AG04450 (cell line): ENCODE results near the gene SPRY1. TPM values are rescaled to one million over a fixed set of nuclear protein-coding genes. Genes with fewer than 3 reads are reported as not detected.

Experiments
- CTCF ChIA-PET: fragments of 300-600, 350-600 bp; formaldehyde crosslinking; extraction: SDS; loops from one replicate; lab custom pipeline; 2022; ENCODE audit warnings: antibody characterized with exemption, inconsistent platforms; lab: Charles Lee
- POLR2A ChIA-PET: fragments of 350-600 bp; formaldehyde crosslinking; extraction: SDS; loops from one replicate; lab custom pipeline; 2021; ENCODE audit warnings: antibody characterized with exemption, inconsistent platforms; lab: Yijun Ruan, JAX
- DNase-seq: peaks from one replicate; pipeline ENCODE4 v3.0.0-alpha.2; 2011; ENCODE audit warnings: low read depth, low spot score
- H3K27ac ChIP-seq: one replicate; pipeline ENCODE4 v1.5.1; 2012; ENCODE audit warnings: low read depth, low read length, control low read depth
- H3K27me3 ChIP-seq: one replicate; pipeline ENCODE4 v1.6.0; 2012; ENCODE audit warnings: low read length; ENCODE audit not compliant: control insufficient read depth, insufficient read depth
- H3K4me3 ChIP-seq: 2 replicates; pipeline ENCODE4 v1.5.1; 2011; ENCODE audit warnings: mild to moderate bottlenecking, low read depth, low read length, control low read depth
- H3K9me3 ChIP-seq: 2 replicates; pipeline ENCODE4 v1.5.1; 2012; ENCODE audit warnings: low read length; ENCODE audit not compliant: control insufficient read depth, insufficient read depth
- CTCF ChIP-seq: IDR thresholded peaks from 2 replicates; pipeline ENCODE4 v1.5.1; 2011; ENCODE audit warnings: low read depth, low read length, control low read depth, inconsistent platforms
- polyA plus RNA-seq: library from polyadenylated mRNA; depleted of rRNA; stranded (reverse); fragments of >200 nt; gene quantifications from 2 replicates; pipeline ENCODE4 v1.2.3, GENCODE V29; 2011

Gene SPRY1
- polyA plus RNA-seq, 1 experiment = 6.6 TPM

GRCh38 chr4:123412700-123413512 lies 16.3 kb downstream of the SPRY1 start:
- no peaks in the 10 kb centered on the region; the same call in 1 of the 2 replicates for H3K9me3 ChIP-seq
- no peak overlapping the region for H3K4me3 ChIP-seq
- TF ChIP-seq CTCF = no peak
- H3K27ac ChIP-seq = no peak overlapping the region
- POLR2A ChIA-PET = no interaction called here
- H3K27me3 ChIP-seq = no peaks in the 10 kb centered on the region
- DNase-seq = no peak
- CTCF ChIA-PET = interaction anchor here (1.3 kb wide), 1 partner anchor 286 kb away, joined by 3 read pairs; no protein-coding TSS in a partner anchor

- no peak for TF ChIP-seq CTCF
- POLR2A ChIA-PET = no interaction called here
- Histone ChIP-seq H3K27ac (no peak overlapping the region), H3K4me3 (no peak overlapping the region), H3K9me3 (no peaks in the 10 kb centered on the region; the same call in 1 of the 2 replicates), H3K27me3 (no peaks in the 10 kb centered on the region)
- no peak for DNase-seq
- CTCF ChIA-PET = no interaction called here
Observed at GRCh38 chr4:123415576-123415975, 19.0 kb downstream of the SPRY1 start.

- Histone ChIP-seq H3K27ac (no peak overlapping the region), H3K27me3 (no peaks in the 10 kb centered on the region), H3K4me3 (no peak overlapping the region), H3K9me3 (no peaks in the 10 kb centered on the region; the same call in 1 of the 2 replicates)
- TF ChIP-seq CTCF = no peak
- no peak for DNase-seq
- POLR2A ChIA-PET = no interaction called here
- CTCF ChIA-PET = no interaction called here
Observed at GRCh38 chr4:123415977-123416376, 19.4 kb downstream of the SPRY1 start.

DNA sequence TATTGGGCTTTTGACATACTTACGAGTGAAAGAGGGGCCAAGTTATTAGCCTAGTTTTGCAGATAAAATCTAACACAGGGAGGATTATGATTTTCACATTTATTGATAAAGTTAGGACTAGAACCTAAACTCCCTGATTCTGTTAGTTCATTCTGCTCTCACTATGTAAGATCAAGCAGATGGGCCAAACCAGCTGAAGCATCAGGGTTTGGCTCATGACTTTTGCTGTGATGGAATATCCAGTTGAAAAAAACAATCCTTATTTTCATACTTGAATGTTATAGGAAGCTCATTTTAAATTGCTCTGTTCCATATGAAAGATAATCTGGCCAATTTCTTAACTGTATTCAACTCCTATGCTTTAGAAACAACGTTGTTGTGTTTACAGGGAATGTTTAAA lies 21.2 kb downstream of the SPRY1 start:
- H3K27me3 ChIP-seq = no peaks in the 10 kb centered on the region
- DNase-seq = no peak
- H3K9me3 ChIP-seq = no peaks in the 10 kb centered on the region; the same call in 1 of the 2 replicates
- H3K4me3 ChIP-seq = no peak overlapping the region
- POLR2A ChIA-PET = interaction anchor here (0.7 to 1.5 kb wide), 2 partner anchors 21 to 61 kb away, joined by 4 read pairs; partner anchors contain the start of gene SPRY1
- no peak overlapping the region for H3K27ac ChIP-seq
- no peak for TF ChIP-seq CTCF
- CTCF ChIA-PET = interaction anchor here (1.1 to 1.5 kb wide), 2 partner anchors 243 to 290 kb away, joined by 3 to 4 read pairs; no protein-coding TSS in a partner anchor
